H1 (cell line): ENCODE results near the gene GIPC1. TPM values are rescaled to one million over a fixed set of nuclear protein-coding genes. Genes with fewer than 3 reads are reported as not detected.

Source experiments
- CTCF ChIA-PET: fragments of 300-600 bp; sonication (Branson Sonifier 250); formaldehyde crosslinking; loops from one replicate; lab custom pipeline; 2021; ENCODE audit not compliant: partially characterized antibody; lab: Charles Lee
- POLR2A ChIA-PET: fragments of 300-600 bp; sonication (Branson Sonifier 250); formaldehyde crosslinking; loops from one replicate; lab custom pipeline; 2021; ENCODE audit warnings: inconsistent platforms; ENCODE audit not compliant: partially characterized antibody; lab: Charles Lee
- DNase-seq, 2 experiments: peaks; one replicate each; pipeline versions ENCODE4 v3.0.0 to v3.0.0-alpha.2; 2010 to 2022; ENCODE audit warnings: low spot score in 2 of 2, low read depth in 1 of 2, mixed read lengths in 1 of 2
- FAIRE-seq: peaks from 2 replicates; lab custom pipeline; 2011; peaks lifted over from hg19 to GRCh38; lab: Jason Lieb, UNC
- H2AFZ ChIP-seq: 2 replicates; pipeline ENCODE4 v1.8.1; 2012; ENCODE audit warnings: low read length, inconsistent platforms
- H2AK5ac ChIP-seq: 2 replicates; pipeline ENCODE4 v1.6.1; 2013; ENCODE audit warnings: low read depth, low read length
- H2BK120ac ChIP-seq: replicated peaks from 2 replicates; pipeline ENCODE3; 2013; ENCODE audit warnings: low read depth, low read length, inconsistent platforms
- H2BK12ac ChIP-seq: 2 replicates; pipeline ENCODE4 v1.6.1; 2013; ENCODE audit warnings: low read depth, low read length
- H2BK15ac ChIP-seq: 2 replicates; pipeline ENCODE4 v1.6.1; 2013; ENCODE audit warnings: low read length
- H2BK20ac ChIP-seq: 2 replicates; pipeline ENCODE4 v1.6.1; 2013; ENCODE audit warnings: low read length
- H2BK5ac ChIP-seq: 2 replicates; pipeline ENCODE4 v1.6.1; 2013; ENCODE audit warnings: low read depth, low read length
- H3K14ac ChIP-seq: 2 replicates; pipeline ENCODE4 v1.6.1; 2013; ENCODE audit warnings: inconsistent platforms; ENCODE audit not compliant: insufficient read length
- H3K18ac ChIP-seq: 2 replicates; pipeline ENCODE4 v1.6.1; 2013; ENCODE audit warnings: low read length; ENCODE audit errors: extremely low read depth
- H3K23ac ChIP-seq: 2 replicates; pipeline ENCODE4 v1.6.1; 2013; ENCODE audit warnings: inconsistent platforms; ENCODE audit not compliant: insufficient read length
- H3K23me2 ChIP-seq: 2 replicates; pipeline ENCODE4 v1.6.1; 2013; ENCODE audit warnings: low read depth, low read length
- H3K27ac ChIP-seq: 2 replicates; pipeline ENCODE4 v1.6.1; 2011; ENCODE audit warnings: low read depth, low read length, inconsistent platforms
- H3K27me3 ChIP-seq, 4 experiments: replicated peaks in 1 of 4; 1 replicate in 1 of 4; 2 replicates in 3 of 4; pipeline versions ENCODE4 v1.6.1 to v1.8.1; 2011 to 2013; ENCODE audit warnings: low read length in 3 of 4, mild to moderate bottlenecking in 3 of 4, inconsistent platforms in 2 of 4, mixed read lengths in 2 of 4, moderate library complexity in 1 of 4; ENCODE audit not compliant: control insufficient read depth in 3 of 4, insufficient read depth in 3 of 4; ENCODE audit errors: extremely low read depth in 1 of 4
- H3K36me3 ChIP-seq, 4 experiments: 2 replicates each; pipeline versions ENCODE4 v1.6.1 to v1.8.1; 2011 to 2013; ENCODE audit warnings: mild to moderate bottlenecking in 4 of 4, low read length in 3 of 4, moderate library complexity in 2 of 4, control low read depth in 1 of 4, inconsistent platforms in 1 of 4; ENCODE audit not compliant: insufficient read depth in 4 of 4, control insufficient read depth in 2 of 4
- H3K4ac ChIP-seq: replicated peaks from 2 replicates; pipeline ENCODE3; 2013; ENCODE audit warnings: low read length, low read depth, mixed read lengths, inconsistent platforms; ENCODE audit not compliant: insufficient read length
- H3K4me1 ChIP-seq, 4 experiments: replicated peaks in 1 of 4; 1 replicate in 1 of 4; 2 replicates in 3 of 4; pipeline versions ENCODE4 v1.6.1 to v1.8.1; 2011 to 2013; ENCODE audit warnings: low read length in 3 of 4, inconsistent platforms in 2 of 4, mixed read lengths in 1 of 4; ENCODE audit not compliant: insufficient read depth in 4 of 4, control insufficient read depth in 3 of 4
- H3K4me2 ChIP-seq, 2 experiments: 2 replicates each; pipeline versions ENCODE4 v1.6.1 to v1.8.1; 2011 to 2013; ENCODE audit warnings: low read depth in 2 of 2, low read length in 2 of 2, control low read depth in 1 of 2, inconsistent platforms in 1 of 2, mild to moderate bottlenecking in 1 of 2; ENCODE audit not compliant: insufficient read depth in 1 of 2
- H3K4me3 ChIP-seq, 4 experiments: fragments of 200-600, 300-600 bp in 1 of 4; sonication (generic), shearing (Covaris generic), sonication (Bioruptor Twin) in 1 of 4; 2 replicates each; pipeline versions ENCODE4 v1.5.1 to v1.8.1; 2011 to 2016; ENCODE audit warnings: low read length in 4 of 4, low read depth in 3 of 4, control low read depth in 2 of 4, inconsistent platforms in 2 of 4, mild to moderate bottlenecking in 2 of 4, mixed read lengths in 1 of 4, moderate library complexity in 1 of 4; ENCODE audit not compliant: insufficient read depth in 2 of 4; ENCODE audit errors: extremely low read depth in 1 of 4
- H3K56ac ChIP-seq: replicated peaks from 2 replicates; pipeline ENCODE3; 2013; ENCODE audit warnings: low read depth, mild to moderate bottlenecking, mixed read lengths, low read length, inconsistent platforms; ENCODE audit not compliant: insufficient read length
- H3K79me1 ChIP-seq: 2 replicates; pipeline ENCODE4 v1.6.1; 2013; ENCODE audit warnings: low read depth, low read length, control low read depth
- H3K79me2 ChIP-seq, 2 experiments: 2 replicates each; pipeline versions ENCODE4 v1.6.1 to v1.8.1; 2012 to 2013; ENCODE audit warnings: low read length in 2 of 2, mild to moderate bottlenecking in 2 of 2, inconsistent platforms in 1 of 2; ENCODE audit not compliant: insufficient read depth in 2 of 2, control insufficient read depth in 1 of 2
- H3K9ac ChIP-seq, 4 experiments: replicated peaks in 1 of 4; 1 replicate in 1 of 4; 2 replicates in 3 of 4; pipeline versions ENCODE4 v1.6.1 to v1.8.1; 2011 to 2013; ENCODE audit warnings: low read depth in 3 of 4, low read length in 3 of 4, control low read depth in 2 of 4, mild to moderate bottlenecking in 2 of 4, moderate library complexity in 2 of 4, inconsistent platforms in 1 of 4; ENCODE audit errors: extremely low read depth in 1 of 4
- H3K9me3 ChIP-seq, 2 experiments: 2 replicates each; pipeline versions ENCODE4 v1.6.1 to v1.8.1; 2012 to 2013; ENCODE audit warnings: mild to moderate bottlenecking in 2 of 2, moderate library complexity in 2 of 2, control low read depth in 1 of 2, inconsistent platforms in 1 of 2, low read depth in 1 of 2, low read length in 1 of 2, mixed read lengths in 1 of 2; ENCODE audit not compliant: insufficient read depth in 2 of 2
- H4K20me1 ChIP-seq, 2 experiments: replicated peaks in 1 of 2; 2 replicates each; pipeline versions ENCODE3 to v1.8.1; 2011 to 2013; ENCODE audit warnings: inconsistent platforms in 2 of 2, low read length in 2 of 2, mild to moderate bottlenecking in 1 of 2; ENCODE audit not compliant: insufficient read depth in 2 of 2, control insufficient read depth in 1 of 2
- H4K5ac ChIP-seq: 2 replicates; pipeline ENCODE4 v1.6.1; 2013; ENCODE audit warnings: low read length, low read depth, mixed read lengths, inconsistent platforms; ENCODE audit not compliant: insufficient read length
- H4K8ac ChIP-seq: 2 replicates; pipeline ENCODE4 v1.8.0; 2013; ENCODE audit warnings: mild to moderate bottlenecking, moderate library complexity, low read length, inconsistent platforms; ENCODE audit not compliant: insufficient read depth; ENCODE audit errors: extremely low read depth
- H4K91ac ChIP-seq: replicated peaks from 2 replicates; pipeline ENCODE3; 2013; ENCODE audit warnings: low read length, mixed read lengths, inconsistent platforms; ENCODE audit not compliant: insufficient read length
- EP300 ChIP-seq, 2 experiments: IDR thresholded peaks; 1 replicate in 1 of 2; 2 replicates in 1 of 2; pipeline ENCODE4 v1.6.1; 2011 to 2012; ENCODE audit warnings: low read depth in 2 of 2, low read length in 2 of 2, mild to moderate bottlenecking in 2 of 2, borderline replicate concordance in 1 of 2, inconsistent platforms in 1 of 2, moderate library complexity in 1 of 2
- GABPA ChIP-seq: IDR thresholded peaks from 2 replicates; pipeline ENCODE4 v1.6.1; 2011; ENCODE audit warnings: mild to moderate bottlenecking, low read length, moderate library complexity, borderline replicate concordance; ENCODE audit not compliant: insufficient read depth
- HDAC2 ChIP-seq, 2 experiments: fragments of 300-600 bp in 1 of 2; sonication (generic) in 1 of 2; IDR thresholded peaks; 2 replicates each; pipeline ENCODE4 v1.6.1; 2011 to 2012; ENCODE audit warnings: low read depth in 2 of 2, low read length in 2 of 2, mild to moderate bottlenecking in 2 of 2, moderate library complexity in 2 of 2, borderline replicate concordance in 1 of 2, inconsistent platforms in 1 of 2
- PHF8 ChIP-seq: fragments of 200-600 bp; sonication (generic); conservative IDR thresholded peaks from 2 replicates; pipeline ENCODE4 v1.7.1; 2012; ENCODE audit warnings: low read depth, mild to moderate bottlenecking, inconsistent platforms, low read length, moderate library complexity
- RBBP5 ChIP-seq: IDR thresholded peaks from 2 replicates; pipeline ENCODE4 v1.7.1; 2012; ENCODE audit warnings: low read depth, mild to moderate bottlenecking, inconsistent platforms, low read length, moderate library complexity, borderline replicate concordance
- RXRA ChIP-seq: IDR thresholded peaks from 2 replicates; pipeline ENCODE4 v1.6.1; 2011; ENCODE audit warnings: low read depth, mild to moderate bottlenecking, low read length, moderate library complexity; ENCODE audit not compliant: insufficient read depth
- SAP30 ChIP-seq: fragments of 300-600 bp; sonication (generic); IDR thresholded peaks from 2 replicates; pipeline ENCODE4 v1.7.1; 2012; ENCODE audit warnings: low read length, moderate library complexity, mild to moderate bottlenecking, inconsistent platforms; ENCODE audit not compliant: insufficient read depth, insufficient replicate concordance
- SIN3A ChIP-seq, 2 experiments: IDR thresholded peaks in 1 of 2; conservative IDR thresholded peaks in 1 of 2; 2 replicates each; pipeline ENCODE4 v1.6.1; 2011 to 2012; ENCODE audit warnings: low read length in 2 of 2, improper control_type of control experiment in 1 of 2, low read depth in 1 of 2, mild to moderate bottlenecking in 1 of 2
- SIRT6 ChIP-seq: IDR thresholded peaks from one replicate; pipeline ENCODE4 v1.7.1; 2012; ENCODE audit warnings: low read length, inconsistent platforms
- WGBS, 2 experiments: shearing (Covaris generic) in 1 of 2; methylation state at CpG; one replicate each; pipeline versions ENCODE4 v1.1.6 to v1.1.7; 2013 to 2015; ENCODE audit warnings: low lambda C conversion rate in 2 of 2, mixed read lengths in 2 of 2, inconsistent platforms in 1 of 2, low coverage in 1 of 2, missing lambda C conversion rate in 1 of 2; ENCODE audit not compliant: insufficient replicate concordance in 2 of 2, insufficient coverage in 1 of 2, insufficient read length in 1 of 2; ENCODE audit errors: extremely low coverage in 1 of 2, missing lambda C conversion rate in 1 of 2; 5-methylcytosine and 5-hydroxymethylcytosine counted together
- polyA plus RNA-seq, 7 experiments: library from polyadenylated mRNA; depleted of rRNA in 3 of 7; stranded (reverse) in 5 of 7; unstranded in 2 of 7; fragments of >200 nt in 5 of 7; fragments of 200-250 nt in 2 of 7; gene quantifications; 1 replicate in 5 of 7; 2 replicates in 1 of 7; 4 replicates in 1 of 7; pipeline versions ENCODE4 v1.2.1 to v1.2.3, GENCODE V29; 2011 to 2013; ENCODE audit warnings: missing spikeins in 2 of 7, mixed read lengths in 2 of 7
- total RNA-seq: library from RNA; stranded (reverse); fragmentation: NEBNext Ultra II Directional; extraction: Animal tissue kit (Norgen Biotek cat#: 25700); gene quantifications from 2 replicates; pipeline ENCODE4 v1.2.1, GENCODE V29; 2021

Gene GIPC1
- total and polyA plus RNA-seq, 2 of the 8 experiments (the other 6 are each of a cell fraction or from before 2014, with no cell fraction given), result 65.6 to 72.0 TPM

- no peak overlapping the region for H4K8ac ChIP-seq
- no peak overlapping the region for H3K56ac ChIP-seq
- ChIA-PET CTCF (interaction anchor here (1.1 kb wide), 1 partner anchor 31 kb away, joined by 3 read pairs; no protein-coding TSS in a partner anchor), POLR2A (interaction anchor here (1.9 to 3.8 kb wide), 2 partner anchors 8 to 10 kb away, joined by 7 to 16 read pairs; partner anchors contain the start of gene TECR)
- H2AFZ ChIP-seq, result no peak overlapping the region
- peaks cover 3% of the 10 kb centered on the region; the same call in 1 of the 2 replicates for H3K23me2 ChIP-seq
- H2AK5ac ChIP-seq, result no peak overlapping the region
- no peak overlapping the region for H3K4me3 ChIP-seq
- no peaks in the 10 kb centered on the region for H3K9me3 ChIP-seq
- no peak overlapping the region for H3K9ac ChIP-seq
- peak overlapping the region in 1 of 2 experiments; percentile 96; a peak in 1 of 4 replicates for H3K4me2 ChIP-seq
- 87% methylated on average over 22 of the region's 22 CpGs; no CpG with 5 or more reads in 1 of the 2 experiments for WGBS, 2 experiments
- H2BK20ac ChIP-seq, result no peak overlapping the region
- H3K27me3 ChIP-seq, result no peaks in the 10 kb centered on the region
- no peak overlapping the region for H3K23ac ChIP-seq
- 0 out of 2 replicates have a peak overlapping the region, but pooled peaks have one; percentile 10 for H2BK5ac ChIP-seq
- DNase-seq (no peak), FAIRE-seq (no peak)
- H3K79me2 ChIP-seq, result peaks cover 7 to 24% of the 10 kb centered on the region in 2 experiments; a peak in 3 of 4 replicates
- H4K5ac ChIP-seq, result no peak overlapping the region
- peaks cover 0 to 8% (median 4%) of the 10 kb centered on the region in 4 experiments; a peak in 3 of 7 replicates for H3K4me1 ChIP-seq
- 0 out of 2 replicates have a peak overlapping the region, but pooled peaks have one; percentile 59 for H3K27ac ChIP-seq
- no peak overlapping the region for H3K14ac ChIP-seq
- H3K79me1 ChIP-seq, result peaks cover 14% of the 10 kb centered on the region
- H3K18ac ChIP-seq, result no peak overlapping the region
- H3K4ac ChIP-seq, result no peak overlapping the region
- no peak overlapping the region for H2BK120ac ChIP-seq
- peaks cover 10 to 23% (median 16%) of the 10 kb centered on the region in 4 experiments for H3K36me3 ChIP-seq
- H2BK15ac ChIP-seq, result peak overlapping the region; percentile 31; the same call in 1 of the 2 replicates
- peak overlapping the region; percentile 44; the same call in 1 of the 2 replicates for H2BK12ac ChIP-seq
- peak overlapping the region; percentile 66 for H4K91ac ChIP-seq
- TF ChIP-seq SIRT6 (no peak), EP300 (IDR thresholded peaks at IDR 0.05; ENCODE audit: borderline replicate concordance in 1 of 2, low read depth in 2 of 2, low read length in 2 of 2) (no peak), GABPA (no peak), PHF8 (no peak), RXRA (no peak), HDAC2 (IDR thresholded peaks at IDR 0.05; ENCODE audit: borderline replicate concordance in 1 of 2, low read depth in 2 of 2, low read length in 2 of 2) (no peak), RBBP5 (no peak), SIN3A (conservative IDR thresholded peaks at IDR 0.05 in 1 of 2, IDR thresholded peaks at IDR 0.05 in 1 of 2; ENCODE audit: low read depth in 1 of 2, low read length in 2 of 2) (no peak), SAP30 (no peak)
- H4K20me1 ChIP-seq, result peaks cover 7 to 24% of the 10 kb centered on the region in 2 experiments
Observed at GRCh38 chr19:14519245-14519859, 23.4 kb upstream of the GIPC1 start.
